DOHH2 (cell line): ENCODE results near the gene CLK2.

ENCODE experiments used
- CTCF ChIP-seq: fragments of 200-600 bp; sonication (generic); IDR thresholded peaks from one replicate; pipeline ENCODE4 v1.5.1; 2014; ENCODE audit warnings: antibody characterized with exemption, mild to moderate bottlenecking, low read depth, low read length; ENCODE audit not compliant: poor library complexity, severe bottlenecking
- EZH2phosphoT487 ChIP-seq: fragments of 200-600 bp; sonication (generic); IDR thresholded peaks from 2 replicates; pipeline ENCODE4 v1.6.1; 2017; ENCODE audit warnings: borderline replicate concordance, mild to moderate bottlenecking, antibody characterized with exemption, low read length, moderate library complexity, mixed read lengths

- no peak for TF ChIP-seq CTCF
- no peak for TF ChIP-seq EZH2phosphoT487
These were observed 20.1 kb downstream of the CLK2 start for GRCh38 chr1:155253208-155253607.
